ENCODE data around the gene GPR62.
"Not testable (repeated sequence)": the region's sequence is repeated elsewhere in the genome, so short reads cannot be mapped to it uniquely, and the experiment has no call there.

GRCh38 chr3:51928981-51929380, 26.2 kb upstream of the GPR62 start:
- TF ChIP-seq POLR2A (IDR thresholded peaks at IDR 0.05; ENCODE audit: low read length); GATA1 (IDR thresholded peaks at IDR 0.05; ENCODE audit: low read depth, low read length): not testable (repeated sequence)
